ENCODE results near the gene VAPA.

DNA sequence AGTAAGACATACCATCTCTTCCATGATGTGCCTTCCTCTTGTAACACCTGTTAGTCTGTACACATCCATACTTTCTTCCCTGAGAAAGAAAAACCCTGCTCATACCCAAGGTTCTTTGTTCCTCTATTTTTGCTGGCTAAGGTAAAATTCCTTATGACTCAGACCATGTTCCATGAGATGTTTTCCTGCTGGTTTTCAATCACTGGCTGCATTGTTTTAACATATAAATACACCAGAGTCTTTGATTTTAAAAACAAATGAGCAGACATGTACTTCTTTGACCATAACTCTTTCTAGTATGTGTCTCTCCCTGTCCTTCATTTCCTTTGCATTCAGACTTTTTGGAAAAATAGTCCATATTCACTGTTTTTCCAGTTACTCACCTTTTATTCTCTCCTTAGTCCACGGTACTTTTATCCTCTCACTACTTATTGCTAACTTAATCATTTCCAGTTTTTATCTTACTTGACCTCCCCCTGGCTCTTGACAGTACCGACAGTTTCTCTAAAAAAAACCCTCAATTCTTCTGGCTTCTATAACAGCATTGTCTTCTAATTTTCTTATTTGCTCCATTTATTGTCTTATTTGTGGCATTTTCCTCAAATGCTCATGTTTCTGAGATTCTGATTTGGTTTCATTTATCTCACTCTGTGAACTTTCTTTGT lies 4.3 kb downstream of the VAPA start:
- TF ChIP-seq, protein P1, sequence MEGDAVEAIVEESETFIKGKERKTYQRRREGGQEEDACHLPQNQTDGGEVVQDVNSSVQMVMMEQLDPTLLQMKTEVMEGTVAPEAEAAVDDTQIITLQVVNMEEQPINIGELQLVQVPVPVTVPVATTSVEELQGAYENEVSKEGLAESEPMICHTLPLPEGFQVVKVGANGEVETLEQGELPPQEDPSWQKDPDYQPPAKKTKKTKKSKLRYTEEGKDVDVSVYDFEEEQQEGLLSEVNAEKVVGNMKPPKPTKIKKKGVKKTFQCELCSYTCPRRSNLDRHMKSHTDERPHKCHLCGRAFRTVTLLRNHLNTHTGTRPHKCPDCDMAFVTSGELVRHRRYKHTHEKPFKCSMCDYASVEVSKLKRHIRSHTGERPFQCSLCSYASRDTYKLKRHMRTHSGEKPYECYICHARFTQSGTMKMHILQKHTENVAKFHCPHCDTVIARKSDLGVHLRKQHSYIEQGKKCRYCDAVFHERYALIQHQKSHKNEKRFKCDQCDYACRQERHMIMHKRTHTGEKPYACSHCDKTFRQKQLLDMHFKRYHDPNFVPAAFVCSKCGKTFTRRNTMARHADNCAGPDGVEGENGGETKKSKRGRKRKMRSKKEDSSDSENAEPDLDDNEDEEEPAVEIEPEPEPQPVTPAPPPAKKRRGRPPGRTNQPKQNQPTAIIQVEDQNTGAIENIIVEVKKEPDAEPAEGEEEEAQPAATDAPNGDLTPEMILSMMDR (IDR thresholded peaks at IDR 0.05), result no peak
- no peak for TF ChIP-seq EZH2 (IDR thresholded peaks at IDR 0.05; ENCODE audit: borderline replicate concordance, insufficient read depth, low read depth, low read length, poor library complexity, severe bottlenecking)

All from B cell (primary cell).